ENCODE data around the gene CMTR1.

DNA sequence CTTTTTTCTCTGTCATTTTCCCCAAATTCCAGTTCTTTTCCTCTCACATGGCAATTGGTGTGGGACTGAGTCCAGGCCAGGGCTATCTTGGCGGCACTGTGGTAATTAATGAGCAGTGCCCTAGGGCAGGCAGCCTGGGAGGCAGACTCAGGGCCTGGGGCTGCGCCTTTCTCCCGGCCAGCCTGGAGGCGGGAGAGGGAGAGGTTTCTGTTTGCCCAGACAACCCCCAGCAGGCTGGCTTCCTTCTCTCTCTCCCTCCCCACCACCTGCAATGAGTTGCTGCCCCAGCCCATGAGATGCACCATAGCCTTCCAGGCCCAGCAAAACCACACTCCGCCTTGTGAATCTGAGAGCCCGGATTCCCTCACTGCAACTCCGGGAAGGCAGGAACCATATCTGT is 81.8 kb downstream of the CMTR1 start:
- TF ChIP-seq, protein P1, sequence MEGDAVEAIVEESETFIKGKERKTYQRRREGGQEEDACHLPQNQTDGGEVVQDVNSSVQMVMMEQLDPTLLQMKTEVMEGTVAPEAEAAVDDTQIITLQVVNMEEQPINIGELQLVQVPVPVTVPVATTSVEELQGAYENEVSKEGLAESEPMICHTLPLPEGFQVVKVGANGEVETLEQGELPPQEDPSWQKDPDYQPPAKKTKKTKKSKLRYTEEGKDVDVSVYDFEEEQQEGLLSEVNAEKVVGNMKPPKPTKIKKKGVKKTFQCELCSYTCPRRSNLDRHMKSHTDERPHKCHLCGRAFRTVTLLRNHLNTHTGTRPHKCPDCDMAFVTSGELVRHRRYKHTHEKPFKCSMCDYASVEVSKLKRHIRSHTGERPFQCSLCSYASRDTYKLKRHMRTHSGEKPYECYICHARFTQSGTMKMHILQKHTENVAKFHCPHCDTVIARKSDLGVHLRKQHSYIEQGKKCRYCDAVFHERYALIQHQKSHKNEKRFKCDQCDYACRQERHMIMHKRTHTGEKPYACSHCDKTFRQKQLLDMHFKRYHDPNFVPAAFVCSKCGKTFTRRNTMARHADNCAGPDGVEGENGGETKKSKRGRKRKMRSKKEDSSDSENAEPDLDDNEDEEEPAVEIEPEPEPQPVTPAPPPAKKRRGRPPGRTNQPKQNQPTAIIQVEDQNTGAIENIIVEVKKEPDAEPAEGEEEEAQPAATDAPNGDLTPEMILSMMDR (IDR thresholded peaks at IDR 0.05) = no peak
- TF ChIP-seq POLR2A (IDR thresholded peaks at IDR 0.05) = no peak

All from breast epithelium (tissue), 3 donors.